HEK293T (cell line): Measurements from ENCODE around the gene CRIP1.

Experiments
- CTCF ChIA-PET: fragments of 350-600 bp; formaldehyde crosslinking; extraction: SDS; loops from one replicate; lab custom pipeline; 2021; ENCODE audit warnings: antibody characterized with exemption, inconsistent platforms; lab: Yijun Ruan, JAX
- POLR2A ChIA-PET: fragments of 350-600 bp; formaldehyde crosslinking; extraction: SDS; loops from one replicate; lab custom pipeline; 2020; ENCODE audit warnings: antibody characterized with exemption, inconsistent platforms; lab: Yijun Ruan, JAX
- DNase-seq: peaks from one replicate; pipeline ENCODE4 v3.0.0; 2012; ENCODE audit warnings: mixed read lengths; ENCODE audit errors: extremely low spot score
- ARNT ChIP-seq: fragments of 450-650 bp; IDR thresholded peaks from 2 replicates; pipeline ENCODE4 v1.6.1; 2017; ENCODE audit warnings: mild to moderate bottlenecking
- BHLHE40 ChIP-seq: fragments of 450-650 bp; IDR thresholded peaks from 2 replicates; pipeline ENCODE4 v1.6.1; 2016; ENCODE audit warnings: mild to moderate bottlenecking, moderate library complexity, borderline replicate concordance
- CTBP1 ChIP-seq: fragments of 450-650 bp; IDR thresholded peaks from 2 replicates; pipeline ENCODE4 v1.6.1; 2016; ENCODE audit warnings: borderline replicate concordance
- ELF4 ChIP-seq: fragments of 450-650 bp; IDR thresholded peaks from 2 replicates; pipeline ENCODE4 v1.6.1; 2017; ENCODE audit warnings: antibody characterized with exemption
- FOXA1 ChIP-seq: fragments of 450-650 bp; IDR thresholded peaks from 2 replicates; pipeline ENCODE4 v1.6.1; 2016; ENCODE audit warnings: mild to moderate bottlenecking
- FOXK2 ChIP-seq: fragments of 450-650 bp; IDR thresholded peaks from 2 replicates; pipeline ENCODE4 v1.6.1; 2016; ENCODE audit warnings: mild to moderate bottlenecking
- FOXM1 ChIP-seq: fragments of 450-650 bp; IDR thresholded peaks from 2 replicates; pipeline ENCODE4 v1.6.1; 2017; ENCODE audit warnings: mild to moderate bottlenecking, borderline replicate concordance
- HDGF ChIP-seq: fragments of 450-650 bp; IDR thresholded peaks from 2 replicates; pipeline ENCODE4 v1.6.1; 2017; ENCODE audit warnings: antibody characterized with exemption, borderline replicate concordance
- L3MBTL2 ChIP-seq: fragments of 450-650 bp; conservative IDR thresholded peaks from 2 replicates; pipeline ENCODE4 v1.6.1; 2016; ENCODE audit warnings: mild to moderate bottlenecking
- LEF1 ChIP-seq: fragments of 450-650 bp; IDR thresholded peaks from 2 replicates; pipeline ENCODE4 v1.6.1; 2017; ENCODE audit warnings: mild to moderate bottlenecking, borderline replicate concordance
- NFRKB ChIP-seq: fragments of 450-650 bp; IDR thresholded peaks from 2 replicates; pipeline ENCODE4 v1.6.1; 2016; ENCODE audit warnings: mild to moderate bottlenecking, moderate library complexity
- PKNOX1 ChIP-seq: fragments of 450-650 bp; IDR thresholded peaks from 2 replicates; pipeline ENCODE4 v1.6.1; 2016
- SP1 ChIP-seq: fragments of 450-650 bp; IDR thresholded peaks from 2 replicates; pipeline ENCODE4 v1.6.1; 2017
- SUZ12 ChIP-seq: fragments of 450-650 bp; IDR thresholded peaks from 2 replicates; pipeline ENCODE4 v1.6.1; 2016; ENCODE audit warnings: mild to moderate bottlenecking
- TARDBP ChIP-seq: fragments of 450-650 bp; IDR thresholded peaks from 2 replicates; pipeline ENCODE4 v1.6.1; 2016
- ZNF384 ChIP-seq: fragments of 450-650 bp; IDR thresholded peaks from 2 replicates; pipeline ENCODE4 v1.6.1; 2016

Gene CRIP1

GRCh38 chr14:105482486-105483110, 4.1 kb upstream of the CRIP1 start:
- DNase-seq, result no peak
- ChIA-PET POLR2A (no interaction called here), CTCF (interaction anchor here (1.2 to 2.4 kb wide), 2 partner anchors 7 to 34 kb away, joined by 3 to 38 read pairs; partner anchors contain the start of gene TEDC1)
- no peak for TF ChIP-seq CTBP1
- TF ChIP-seq ARNT, result no peak
- TF ChIP-seq HDGF, result no peak
- TF ChIP-seq ZNF384, result no peak

- DNase-seq, result no peak
- TF ChIP-seq TARDBP, result no peak
- TF ChIP-seq FOXA1, result no peak
- TF ChIP-seq L3MBTL2, result no peak
- TF ChIP-seq ARNT, result no peak
- no peak for TF ChIP-seq FOXK2
- TF ChIP-seq FOXM1, result no peak
- no peak for TF ChIP-seq CTBP1
- no peak for TF ChIP-seq ELF4
- TF ChIP-seq NFRKB, result no peak
- no peak for TF ChIP-seq ZNF384
- no peak for TF ChIP-seq SUZ12
- TF ChIP-seq HDGF, result no peak
- no peak for TF ChIP-seq BHLHE40
- no peak for TF ChIP-seq SP1
- POLR2A ChIA-PET, result no interaction called here
- CTCF ChIA-PET, result no interaction called here
Measured at GRCh38 chr14:105483300-105484068, 3.2 kb upstream of the CRIP1 start.

GRCh38 chr14:105484069-105484996, 2.4 kb upstream of the CRIP1 start:
- no peak for DNase-seq
- TF ChIP-seq L3MBTL2 (no peak), NFRKB (no peak), TARDBP (no peak), ELF4 (no peak), BHLHE40 (no peak), FOXK2 (no peak), FOXM1 (no peak), SP1 (no peak), CTBP1 (no peak)
- ChIA-PET CTCF (no interaction called here), POLR2A (no interaction called here)

- CTCF ChIA-PET, result no interaction called here
- DNase-seq, result no peak
- POLR2A ChIA-PET, result no interaction called here
- TF ChIP-seq PKNOX1 (no peak), TARDBP (no peak), L3MBTL2 (no peak), BHLHE40 (no peak), ELF4 (no peak), NFRKB (no peak)
Measured at GRCh38 chr14:105484997-105485393, 1.7 kb upstream of the CRIP1 start.

- POLR2A ChIA-PET, result interaction anchor here (1.1 kb wide), 1 partner anchor 43 kb away, joined by 4 read pairs; no protein-coding TSS in a partner anchor
- TF ChIP-seq FOXK2, result no peak
- no peak for TF ChIP-seq CTBP1
- TF ChIP-seq ZNF384, result no peak
- no peak for TF ChIP-seq L3MBTL2
- no peak for TF ChIP-seq ELF4
- TF ChIP-seq PKNOX1, result no peak
- no peak for TF ChIP-seq TARDBP
- CTCF ChIA-PET, result interaction anchor here (0.7 to 0.9 kb wide), 3 partner anchors 50 to 185 kb away, joined by 3 read pairs; no protein-coding TSS in a partner anchor
- DNase-seq, result peak; percentile 46
Measured at GRCh38 chr14:105485739-105486162, 935 bp upstream of the CRIP1 start.

- no peak for DNase-seq
- no peak for TF ChIP-seq FOXK2
- TF ChIP-seq NFRKB, result no peak
- TF ChIP-seq LEF1, result no peak
- no peak for TF ChIP-seq SP1
- TF ChIP-seq BHLHE40, result no peak
- TF ChIP-seq FOXM1, result no peak
- no peak for TF ChIP-seq L3MBTL2
- no peak for TF ChIP-seq ELF4
- no peak for TF ChIP-seq ZNF384
- TF ChIP-seq CTBP1, result no peak
- no peak for TF ChIP-seq PKNOX1
- TF ChIP-seq HDGF, result no peak
- no peak for TF ChIP-seq SUZ12
- CTCF ChIA-PET, result interaction anchor here (0.6 kb wide), 1 partner anchor 397 kb away, joined by 3 read pairs; no protein-coding TSS in a partner anchor
- POLR2A ChIA-PET, result no interaction called here
Measured at GRCh38 chr14:105486974-105487448, 325 bp downstream of the CRIP1 start.
